ENCODE measurements around the gene NCKAP5.

DNA sequence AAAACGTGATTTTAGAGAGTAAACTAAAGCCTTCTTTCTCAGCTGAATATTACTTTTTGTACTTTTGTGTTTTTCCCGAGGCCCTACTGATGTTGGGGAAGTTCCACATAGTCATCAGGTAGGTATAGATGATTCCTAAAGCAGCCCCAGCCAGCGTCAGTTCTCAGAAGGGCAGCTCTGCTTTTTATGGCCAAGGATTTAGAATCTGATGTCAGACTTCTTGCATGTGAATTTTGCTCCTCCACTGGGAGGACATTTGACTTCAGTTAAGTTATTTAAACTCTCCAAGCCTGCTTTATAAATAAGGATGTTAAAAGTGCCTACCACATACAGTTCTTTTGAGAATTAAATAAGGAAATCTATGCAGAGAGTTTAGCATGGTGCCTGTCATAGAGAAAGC lies 130.8 kb downstream of the NCKAP5 start:
- no peak for TF ChIP-seq CTCF (IDR thresholded peaks at IDR 0.05; ENCODE audit: low read length)
- TF ChIP-seq EZH2 (IDR thresholded peaks at IDR 0.05; ENCODE audit: borderline replicate concordance, low read length): no peak
